SK-N-SH (cell line): ENCODE data around the gene KRCC1. TPM values are rescaled to one million over a fixed set of nuclear protein-coding genes. Genes with fewer than 3 reads are reported as not detected.
A peak's percentile ranks its signal among the peaks of the same experiment; 100 is the strongest.

Experiments used
- CTCF ChIA-PET: fragments of 300-600, 350-600 bp; formaldehyde crosslinking; extraction: SDS; loops from one replicate; lab custom pipeline; 2021; lab: Yijun Ruan, JAX
- POLR2A ChIA-PET: fragments of 350-600 bp; sonication (Branson Sonifier 250); formaldehyde crosslinking; extraction: SDS; loops from one replicate; lab custom pipeline; 2020; ENCODE audit warnings: antibody characterized with exemption, inconsistent platforms; lab: Yijun Ruan, JAX
- DNase-seq: peaks from one replicate; pipeline ENCODE4 v3.0.0; 2012
- H2AFZ ChIP-seq: fragments of 200-600 bp; sonication (generic); 2 replicates; pipeline ENCODE4 v1.8.1; 2016; ENCODE audit warnings: antibody characterized with exemption, mild to moderate bottlenecking, low read depth
- H3F3A ChIP-seq: fragments of 200-600 bp; sonication (generic); replicated peaks from 2 replicates; pipeline ENCODE3; 2016; ENCODE audit warnings: antibody characterized with exemption, mild to moderate bottlenecking; ENCODE audit not compliant: insufficient read depth
- H3K27ac ChIP-seq, 2 experiments: fragments of 200-500 bp in 1 of 2; fragments of 200-600 bp in 1 of 2; sonication (Bioruptor generic) in 1 of 2; sonication (generic), shearing (Covaris generic) in 1 of 2; 2 replicates each; pipeline versions ENCODE4 v1.5.1 to v1.6.1; 2014 to 2016; ENCODE audit warnings: low read depth in 2 of 2, inconsistent platforms in 1 of 2, low read length in 1 of 2, mild to moderate bottlenecking in 1 of 2, mixed read lengths in 1 of 2
- H3K27me3 ChIP-seq: fragments of 200-600 bp; sonication (generic), shearing (Covaris generic); 2 replicates; pipeline ENCODE4 v1.6.1; 2016; ENCODE audit warnings: mixed run types; ENCODE audit not compliant: insufficient read depth
- H3K36me3 ChIP-seq, 2 experiments: fragments of 200-500 bp in 1 of 2; fragments of 200-600 bp in 1 of 2; sonication (Bioruptor generic) in 1 of 2; sonication (generic) in 1 of 2; replicated peaks in 1 of 2; 2 replicates each; pipeline versions ENCODE3 to v1.5.1; 2014 to 2016; ENCODE audit warnings: low read length in 1 of 2, mild to moderate bottlenecking in 1 of 2; ENCODE audit not compliant: insufficient read depth in 2 of 2, control insufficient read depth in 1 of 2
- H3K4me1 ChIP-seq, 2 experiments: fragments of 200-500 bp in 1 of 2; fragments of 200-600 bp in 1 of 2; sonication (Bioruptor generic) in 1 of 2; sonication (generic), shearing (Covaris generic) in 1 of 2; 2 replicates each; pipeline versions ENCODE4 v1.5.1 to v1.6.1; 2014 to 2016; ENCODE audit warnings: low read depth in 1 of 2, low read length in 1 of 2, mixed run types in 1 of 2; ENCODE audit not compliant: insufficient read depth in 2 of 2, control insufficient read depth in 1 of 2
- H3K4me2 ChIP-seq: fragments of 200-600 bp; sonication (generic), shearing (Covaris generic); 2 replicates; pipeline ENCODE4 v1.6.1; 2017; ENCODE audit warnings: mixed run types
- H3K4me3 ChIP-seq, 2 experiments: fragments of 200-500 bp in 1 of 2; fragments of 200-600 bp in 1 of 2; sonication (Bioruptor generic) in 1 of 2; sonication (generic), shearing (Covaris generic) in 1 of 2; 2 replicates each; pipeline versions ENCODE4 v1.5.1 to v1.8.1; 2014 to 2016; ENCODE audit warnings: low read depth in 2 of 2, inconsistent platforms in 1 of 2, low read length in 1 of 2, mild to moderate bottlenecking in 1 of 2, mixed read lengths in 1 of 2, moderate library complexity in 1 of 2
- H3K79me2 ChIP-seq: fragments of 200-600 bp; sonication (generic); 2 replicates; pipeline ENCODE4 v1.8.1; 2017; ENCODE audit warnings: mild to moderate bottlenecking; ENCODE audit not compliant: insufficient read depth
- H3K9ac ChIP-seq: fragments of 200-600 bp; sonication (generic); 2 replicates; pipeline ENCODE4 v1.6.1; 2017; ENCODE audit warnings: mixed run types
- H3K9me2 ChIP-seq: fragments of 200-600 bp; sonication (generic); 2 replicates; pipeline ENCODE4 v1.6.1; 2017; ENCODE audit warnings: mixed run types
- H3K9me3 ChIP-seq: fragments of 200-600 bp; sonication (generic); 2 replicates; pipeline ENCODE4 v1.6.1; 2017; ENCODE audit warnings: mixed run types, mild to moderate bottlenecking, moderate library complexity
- H4K20me1 ChIP-seq: fragments of 200-600 bp; sonication (generic); 2 replicates; pipeline ENCODE4 v1.6.1; 2017; ENCODE audit warnings: mild to moderate bottlenecking, mixed run types; ENCODE audit not compliant: insufficient read depth
- CHD2 ChIP-seq: fragments of 150-350 bp; IDR thresholded peaks from 2 replicates; pipeline ENCODE4 v1.6.1; 2018; ENCODE audit warnings: low read length; ENCODE audit not compliant: partially characterized antibody
- CTCF ChIP-seq: fragments of 200-600 bp; sonication (generic); IDR thresholded peaks from 2 replicates; pipeline ENCODE4 v1.6.1; 2017; ENCODE audit warnings: antibody characterized with exemption, mild to moderate bottlenecking, moderate library complexity
- ELF1 ChIP-seq: IDR thresholded peaks from 2 replicates; pipeline ENCODE4 v1.4.0; 2012
- FOXM1 ChIP-seq: IDR thresholded peaks from 2 replicates; pipeline ENCODE4 v1.4.0; 2012; ENCODE audit warnings: low read depth, mild to moderate bottlenecking
- GABPA ChIP-seq: IDR thresholded peaks from 2 replicates; pipeline ENCODE4 v1.4.0; 2012; ENCODE audit warnings: low read depth, mild to moderate bottlenecking
- GATA2 ChIP-seq: sonication (generic); formaldehyde crosslinking; IDR thresholded peaks from 2 replicates; pipeline ENCODE4 v1.5.0; 2020; ENCODE audit warnings: mild to moderate bottlenecking, missing genetic modification reagents
- JUND ChIP-seq: IDR thresholded peaks from 2 replicates; pipeline ENCODE4 v1.4.0; 2012
- MEF2A ChIP-seq: IDR thresholded peaks from 2 replicates; pipeline ENCODE4 v1.4.0; 2012; ENCODE audit warnings: low read depth, borderline replicate concordance
- MXI1 ChIP-seq: IDR thresholded peaks from 2 replicates; pipeline ENCODE4 v1.6.1; 2012; ENCODE audit warnings: mild to moderate bottlenecking, low read depth, low read length, improper control_type of control experiment
- NFIC ChIP-seq: IDR thresholded peaks from 2 replicates; pipeline ENCODE4 v1.4.0; 2012; ENCODE audit warnings: borderline replicate concordance
- NRF1 ChIP-seq: IDR thresholded peaks from 2 replicates; pipeline ENCODE4 v1.6.1; 2012; ENCODE audit warnings: low read depth, mild to moderate bottlenecking, low read length
- PBX3 ChIP-seq: IDR thresholded peaks from 2 replicates; pipeline ENCODE4; 2012
- RCOR1 ChIP-seq: fragments of 150-350 bp; IDR thresholded peaks from 2 replicates; pipeline ENCODE4 v1.6.1; 2017; ENCODE audit warnings: antibody characterized with exemption, low read length
- REST ChIP-seq: IDR thresholded peaks from 2 replicates; pipeline ENCODE4 v1.6.1; 2012; ENCODE audit warnings: mild to moderate bottlenecking, low read depth, low read length, moderate library complexity
- RFX5 ChIP-seq: IDR thresholded peaks from 2 replicates; pipeline ENCODE4 v1.6.1; 2012; ENCODE audit warnings: mild to moderate bottlenecking, improper control_type of control experiment, low read length
- SIN3A ChIP-seq: IDR thresholded peaks from 2 replicates; pipeline ENCODE4 v1.6.1; 2012; ENCODE audit warnings: low read depth, mild to moderate bottlenecking, low read length, moderate library complexity, borderline replicate concordance
- SMC3 ChIP-seq: IDR thresholded peaks from 2 replicates; pipeline ENCODE4 v1.6.1; 2012; ENCODE audit warnings: low read depth, low read length, improper control_type of control experiment
- TCF12 ChIP-seq: IDR thresholded peaks from 2 replicates; pipeline ENCODE4 v1.4.0; 2012
- TEAD4 ChIP-seq: IDR thresholded peaks from 2 replicates; pipeline ENCODE4 v1.4.0; 2012; ENCODE audit warnings: mild to moderate bottlenecking, borderline replicate concordance; ENCODE audit not compliant: insufficient read depth
- YY1 ChIP-seq: IDR thresholded peaks from 2 replicates; pipeline ENCODE4 v1.4.0; 2012; ENCODE audit warnings: low read depth, mild to moderate bottlenecking
- ZBTB33 ChIP-seq: IDR thresholded peaks from 2 replicates; pipeline ENCODE4 v1.4.0; 2012; ENCODE audit warnings: low read depth, borderline replicate concordance
- polyA plus RNA-seq, 3 experiments: library from polyadenylated mRNA; depleted of rRNA; stranded (reverse); fragments of >200 nt; gene quantifications; 2 replicates each; pipeline ENCODE4 v1.2.3, GENCODE V29; 2012

The KRCC1 gene
- polyA plus RNA-seq, 1 of the 3 experiments (the other 2 are of a cell fraction): 10.7 TPM

- TF ChIP-seq SIN3A (no peak), FOXM1 (no peak), RFX5 (no peak), ELF1 (no peak), CTCF (no peak), TCF12 (peak; percentile 82), PBX3 (peak; percentile 56), MEF2A (peak; percentile 76; the same call in 1 of the 2 replicates), NRF1 (no peak), TEAD4 (peak; percentile 44; the same call in 1 of the 2 replicates), MXI1 (no peak), NFIC (peak; percentile 29; the same call in 1 of the 2 replicates), CHD2 (no peak), JUND (peak; percentile 62), SMC3 (no peak), GABPA (no peak)
- TF ChIP-seq, all 33 proteins: peak for 9
Observed at GRCh38 chr2:88074854-88075292, 19.3 kb upstream of the KRCC1 start (continued).

- H3K9ac ChIP-seq: no peak overlapping the region
- H3K4me3 ChIP-seq: no peak overlapping the region
- ChIA-PET CTCF (interaction anchor here (2.3 to 4.3 kb wide), 2 partner anchors 14 to 86 kb away, joined by 6 to 18 read pairs; no protein-coding TSS in a partner anchor), POLR2A (no interaction called here)
- H3K27me3 ChIP-seq: no peaks in the 10 kb centered on the region
- no peaks in the 10 kb centered on the region for H4K20me1 ChIP-seq
- H3K36me3 ChIP-seq: no peaks in the 10 kb centered on the region
- no peaks in the 10 kb centered on the region for H3F3A ChIP-seq
- no peak for DNase-seq
- no peak overlapping the region for H3K27ac ChIP-seq
- H3K79me2 ChIP-seq: no peaks in the 10 kb centered on the region
- H3K9me3 ChIP-seq: no peaks in the 10 kb centered on the region
- no peak overlapping the region for H2AFZ ChIP-seq
- H3K9me2 ChIP-seq: no peaks in the 10 kb centered on the region
- peaks cover 3 to 16% of the 10 kb centered on the region in 2 experiments; a peak in 2 of 4 replicates for H3K4me1 ChIP-seq
- no peak overlapping the region for H3K4me2 ChIP-seq
- TF ChIP-seq RCOR1: no peak
- no peak for TF ChIP-seq NRF1
- TF ChIP-seq PBX3: no peak
- no peak for TF ChIP-seq SMC3
- no peak for TF ChIP-seq CHD2
- no peak for TF ChIP-seq GATA2
- no peak for TF ChIP-seq REST
- TF ChIP-seq YY1: no peak
- TF ChIP-seq ZBTB33: no peak
- no peak for TF ChIP-seq CTCF
- TF ChIP-seq SIN3A: no peak
Observed at GRCh38 chr2:88074150-88074549, 18.6 kb upstream of the KRCC1 start.
